GM10847 (cell line): Measurements from ENCODE around the gene GASK1A.

Experiments used
- POLR2A ChIP-seq: IDR thresholded peaks from 2 replicates; pipeline ENCODE4 v1.6.1; 2011; ENCODE audit not compliant: insufficient read length; ENCODE audit errors: extremely low read depth

Gene GASK1A

DNA sequence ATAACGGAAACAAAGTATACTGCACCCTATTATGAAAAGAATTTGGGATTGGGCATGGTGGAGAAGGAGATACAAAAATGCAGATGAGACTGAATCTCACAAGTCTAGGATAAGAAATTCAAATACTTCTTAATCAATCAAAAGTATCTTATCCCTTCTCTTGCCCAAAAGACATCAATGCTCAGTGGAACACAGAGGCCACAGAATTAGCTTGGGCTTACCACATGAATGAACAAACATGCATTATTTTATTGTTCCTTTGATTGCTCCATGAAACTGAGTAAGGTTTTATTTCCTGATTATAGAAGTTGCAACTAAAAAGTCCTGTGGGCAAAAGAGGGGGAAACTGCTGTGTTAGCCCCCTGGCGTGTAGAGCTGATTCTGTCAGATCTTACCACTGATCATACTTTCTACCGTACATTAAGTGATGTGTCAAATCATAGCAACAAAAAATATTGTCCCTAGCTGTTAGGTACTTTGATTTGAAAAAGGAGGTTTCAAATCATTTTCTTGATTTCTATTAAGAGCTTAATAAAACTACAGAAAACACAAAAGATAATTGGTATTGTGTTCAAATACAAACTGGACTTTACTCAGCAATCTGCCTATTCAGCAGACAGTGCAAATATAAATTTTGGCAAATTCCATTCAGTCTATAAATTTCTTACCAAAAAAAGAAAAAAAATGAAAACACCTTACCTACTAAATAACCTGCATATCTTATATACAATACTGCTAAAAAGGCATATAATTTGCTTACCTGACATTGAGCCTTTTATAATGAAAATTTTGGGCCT is 7.9 kb upstream of the GASK1A start:
- no peak for TF ChIP-seq POLR2A

DNA sequence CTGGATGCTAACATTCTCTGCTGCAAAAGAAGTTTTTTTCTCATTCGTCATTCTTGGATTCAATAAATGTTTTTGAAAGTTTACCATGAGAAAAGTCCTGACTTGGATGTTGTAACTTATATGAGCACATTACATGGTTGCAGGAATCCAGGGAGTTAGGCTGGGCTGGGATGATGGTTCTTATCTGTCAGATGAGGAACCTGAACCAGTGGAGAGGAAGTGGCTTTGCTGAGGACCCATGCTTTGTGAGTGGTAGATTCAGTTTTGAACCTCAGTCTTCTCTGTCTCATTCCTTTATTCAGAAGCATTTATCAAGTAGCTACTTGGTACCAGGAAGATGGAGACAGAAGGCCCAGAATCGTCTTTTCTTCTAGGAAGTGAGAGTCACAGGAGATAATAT is 3.7 kb upstream of the GASK1A start:
- no peak for TF ChIP-seq POLR2A

DNA sequence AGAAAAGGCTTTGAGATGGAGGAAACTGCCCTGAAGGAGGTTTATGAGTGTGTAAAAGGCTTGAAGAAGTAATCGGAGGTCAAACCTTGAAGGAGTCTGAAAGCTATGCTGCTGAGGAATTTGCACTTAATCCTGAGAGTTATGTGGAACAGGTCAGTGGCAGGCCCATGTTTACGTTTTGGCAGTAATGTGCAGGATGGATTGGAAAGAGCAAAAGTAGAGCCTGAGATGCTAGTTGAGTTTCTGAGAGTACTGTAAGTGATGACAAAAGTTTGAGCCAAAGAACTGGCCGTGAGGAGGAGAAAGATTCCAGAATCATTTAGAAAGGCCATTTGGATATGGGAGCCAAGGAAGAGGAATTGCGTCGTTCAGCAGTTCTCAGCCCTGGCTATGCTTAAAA is 3.2 kb upstream of the GASK1A start:
- TF ChIP-seq POLR2A = no peak

DNA sequence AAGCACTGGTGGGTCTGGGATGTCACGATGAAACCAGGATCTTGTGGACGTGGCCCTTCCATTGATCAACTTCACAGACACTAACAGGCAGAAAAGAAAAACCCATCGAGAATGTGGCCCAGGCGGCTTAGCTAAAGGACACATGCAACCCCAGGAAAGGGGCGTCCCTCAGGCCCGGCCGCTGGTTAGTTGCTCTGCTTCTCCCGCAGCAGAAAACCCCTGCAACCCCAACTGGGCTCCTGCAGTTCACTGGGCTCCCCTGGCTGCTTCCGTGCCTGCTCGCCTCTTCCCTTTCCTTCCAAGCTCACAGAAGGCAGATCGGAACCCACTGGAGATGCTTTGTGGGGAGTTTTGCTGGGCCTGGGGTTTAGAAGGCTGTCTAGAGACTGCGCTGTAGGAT is 1.1 kb downstream of the GASK1A start:
- no peak for TF ChIP-seq POLR2A

DNA sequence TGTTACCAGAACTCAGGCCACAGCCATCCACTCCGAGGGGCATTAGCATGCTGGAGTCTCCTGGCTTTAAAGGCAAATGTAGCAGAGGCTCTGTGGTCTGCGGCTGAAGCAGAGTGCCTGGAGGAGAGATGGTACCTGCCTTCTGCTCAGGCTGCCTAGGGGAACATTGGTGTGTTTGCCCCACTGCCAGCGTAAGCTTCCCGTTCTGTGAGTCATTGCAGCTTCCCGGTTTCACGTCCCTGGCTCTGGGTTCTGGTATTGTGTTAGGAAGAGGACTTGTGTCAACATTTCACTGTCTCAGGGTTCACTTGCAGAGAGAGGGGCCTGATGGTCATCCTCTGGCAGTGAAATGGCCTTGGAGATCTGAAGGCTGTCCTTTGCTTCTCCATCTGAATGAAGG is 1.8 kb downstream of the GASK1A start:
- no peak for TF ChIP-seq POLR2A

DNA sequence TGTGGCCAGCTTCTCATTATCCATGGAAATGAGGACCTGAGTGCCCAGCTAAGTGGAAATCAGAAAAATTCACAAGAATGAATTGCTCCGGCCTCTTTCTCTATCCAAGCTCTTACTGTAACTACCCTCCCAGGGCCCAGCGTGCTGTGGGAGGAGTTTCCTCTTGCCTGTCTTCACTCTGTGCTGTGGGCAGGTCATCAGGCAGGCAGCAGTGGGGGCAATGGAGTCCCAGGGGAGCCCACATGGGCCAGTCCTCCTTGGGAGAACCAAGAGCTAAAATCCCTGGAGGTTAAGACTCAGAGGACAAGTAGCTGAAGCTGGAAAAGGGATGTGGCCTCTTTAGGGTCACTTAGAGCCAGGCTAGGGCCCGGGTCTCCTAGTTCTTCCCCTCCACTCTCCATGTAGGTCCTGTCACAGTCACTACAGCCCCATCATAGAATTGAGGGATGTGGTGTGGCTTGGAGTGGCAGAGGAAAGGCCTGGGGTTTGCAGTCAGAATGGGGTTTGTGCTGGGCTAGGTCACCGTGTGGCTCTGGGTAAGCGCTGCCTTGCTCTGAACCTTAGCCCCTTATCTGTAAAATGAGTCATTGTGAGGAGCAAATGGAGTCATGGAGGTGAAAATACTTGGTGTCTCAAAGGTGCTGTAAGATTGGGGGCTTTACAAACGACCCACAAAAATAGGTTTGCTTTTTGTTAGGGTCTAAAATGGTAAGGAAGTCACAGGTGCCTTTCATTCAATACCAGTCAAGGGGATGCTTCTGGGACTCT is 3.7 kb downstream of the GASK1A start:
- TF ChIP-seq POLR2A = no peak

DNA sequence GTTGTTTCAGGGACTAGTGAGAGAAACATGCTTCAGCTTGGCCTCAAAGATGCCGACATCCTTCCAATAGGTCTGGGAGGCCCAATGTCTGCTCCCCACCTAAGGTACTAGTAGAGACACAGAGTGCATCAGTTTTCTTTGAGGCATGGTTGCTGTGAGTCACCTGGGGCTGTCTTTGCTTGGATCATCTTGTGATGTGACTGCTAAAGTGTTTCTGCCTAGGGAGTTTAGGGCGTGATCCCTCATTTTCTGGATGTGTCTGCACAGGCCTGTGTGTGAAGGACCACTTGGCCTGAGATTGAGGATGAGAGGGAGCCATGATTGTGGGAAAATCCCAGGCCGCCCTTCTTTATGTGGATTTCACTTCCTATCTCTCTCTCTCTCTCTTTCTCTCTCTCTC is 4.8 kb downstream of the GASK1A start:
- TF ChIP-seq POLR2A = no peak

DNA sequence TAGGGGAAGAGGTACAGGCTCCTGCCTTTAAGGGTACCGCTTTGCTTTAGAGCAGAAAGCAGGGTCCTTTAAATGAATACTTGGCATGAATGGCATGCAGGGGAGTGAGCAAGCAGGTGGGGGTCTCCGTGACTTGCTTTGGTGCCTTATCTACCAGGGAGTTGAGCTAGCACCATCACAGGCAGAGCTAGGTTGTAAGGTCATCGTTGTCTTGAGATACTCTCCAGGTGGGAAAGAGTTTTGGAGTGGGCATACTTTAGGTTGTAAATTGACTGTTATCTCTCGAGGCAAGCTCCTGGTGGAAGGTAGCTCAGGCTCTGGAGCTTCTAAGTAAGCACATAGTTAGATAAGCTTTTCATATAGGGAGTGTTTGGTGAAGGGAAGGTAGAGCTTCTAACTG is 5.6 kb downstream of the GASK1A start:
- TF ChIP-seq POLR2A = no peak

DNA sequence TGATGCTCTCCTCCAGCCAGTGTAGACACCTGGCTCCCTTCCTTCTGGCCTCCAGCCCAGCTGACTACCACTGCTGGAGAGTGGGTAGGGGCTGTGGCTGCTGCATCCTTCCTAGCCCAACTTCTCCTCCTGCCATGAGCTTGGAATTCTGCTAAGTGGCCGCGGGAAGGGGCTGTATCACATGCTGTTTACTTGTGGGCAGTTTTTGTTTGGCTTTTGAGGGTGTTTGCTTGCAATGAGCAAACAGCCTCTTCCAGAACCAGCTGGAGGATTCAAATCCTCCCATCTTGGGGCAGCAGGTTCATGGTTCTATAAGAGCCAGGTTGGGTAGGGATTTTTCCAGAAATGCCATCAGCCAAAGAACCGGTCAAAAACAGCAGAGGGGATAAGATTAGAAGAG is 9.0 kb downstream of the GASK1A start:
- no peak for TF ChIP-seq POLR2A

DNA sequence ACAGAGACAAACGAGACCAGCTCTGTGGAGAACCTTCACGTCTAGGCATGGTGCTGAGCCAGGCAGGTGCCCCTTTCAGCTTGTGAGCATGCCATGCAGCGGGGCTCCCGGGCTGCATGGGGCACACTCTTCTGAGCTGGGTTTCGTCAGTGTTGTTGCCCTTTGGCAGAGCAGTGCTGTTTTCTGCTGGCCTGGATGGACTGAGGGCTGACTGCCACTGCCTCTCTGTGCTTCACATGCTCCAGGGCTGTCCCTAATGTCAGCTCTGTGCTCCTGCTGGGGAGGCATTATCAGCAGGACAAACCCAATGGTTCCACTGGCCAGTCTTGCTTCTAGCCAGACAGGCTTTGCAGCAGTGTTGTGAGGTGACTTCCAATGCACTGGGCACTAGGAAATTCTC is 9.5 kb downstream of the GASK1A start:
- TF ChIP-seq POLR2A = no peak

DNA sequence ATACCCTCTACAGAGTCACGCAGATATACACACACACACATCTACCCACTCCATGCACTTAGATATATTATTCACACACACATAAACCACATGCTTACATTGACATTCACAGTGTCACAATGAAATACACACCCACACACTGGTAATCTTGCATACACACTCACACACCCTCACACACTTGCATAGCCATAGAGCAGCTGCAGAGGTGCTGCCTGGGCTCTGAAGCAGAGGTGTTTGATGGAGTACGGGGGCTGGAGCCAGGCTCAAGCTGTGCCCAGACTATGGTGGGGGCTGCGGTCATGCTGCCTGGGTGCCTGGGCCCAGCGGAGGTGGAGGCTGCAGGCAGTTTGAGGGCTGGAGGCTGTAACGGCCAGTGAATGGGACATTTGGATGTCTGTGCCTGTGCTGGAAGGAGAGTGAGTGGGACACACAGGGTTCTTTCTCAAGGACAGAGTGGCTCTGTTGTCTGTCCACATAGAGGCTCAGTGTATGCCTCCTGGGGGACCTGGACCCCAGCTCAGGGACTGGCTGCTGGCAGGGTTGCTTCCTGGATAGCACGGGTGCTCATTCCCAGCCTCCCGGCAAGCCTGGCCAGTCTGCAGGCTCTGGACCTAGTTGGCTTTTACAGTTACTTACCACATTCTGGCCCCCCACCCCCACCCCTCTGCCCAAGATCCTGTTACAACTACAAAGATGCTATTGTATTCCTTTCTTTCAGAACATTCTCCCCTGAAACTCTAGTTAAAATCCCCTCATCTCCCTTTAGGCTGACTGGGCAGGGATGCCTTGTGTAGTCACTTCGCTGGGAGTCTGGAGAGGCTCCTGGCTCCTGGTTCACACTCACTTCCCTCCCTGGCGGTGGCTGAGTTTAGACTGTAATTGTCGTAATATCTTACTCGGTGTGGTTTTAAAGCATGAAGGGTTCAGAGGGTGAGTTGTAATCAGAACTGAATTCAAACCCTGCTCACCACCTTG is 12.5 kb downstream of the GASK1A start:
- TF ChIP-seq POLR2A = no peak

DNA sequence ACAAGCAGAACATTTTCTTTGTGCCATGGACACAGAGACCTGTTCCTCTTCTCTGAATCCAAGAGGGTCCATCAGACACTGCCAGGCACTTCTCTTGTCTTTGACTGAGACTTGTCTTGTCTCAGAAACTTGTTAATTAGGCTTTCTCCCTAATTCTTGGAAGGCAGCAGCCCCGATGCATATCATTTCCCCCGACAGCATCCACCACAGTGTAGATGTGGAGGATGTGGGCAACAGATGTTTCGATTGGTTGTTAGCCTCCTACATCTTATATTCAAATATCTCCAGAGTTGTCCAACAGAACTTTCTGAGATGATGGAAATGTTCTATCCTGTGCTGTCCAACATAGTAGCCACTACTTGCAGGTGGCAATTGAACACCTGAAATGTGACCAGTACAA is 15.5 kb downstream of the GASK1A start:
- no peak for TF ChIP-seq POLR2A

DNA sequence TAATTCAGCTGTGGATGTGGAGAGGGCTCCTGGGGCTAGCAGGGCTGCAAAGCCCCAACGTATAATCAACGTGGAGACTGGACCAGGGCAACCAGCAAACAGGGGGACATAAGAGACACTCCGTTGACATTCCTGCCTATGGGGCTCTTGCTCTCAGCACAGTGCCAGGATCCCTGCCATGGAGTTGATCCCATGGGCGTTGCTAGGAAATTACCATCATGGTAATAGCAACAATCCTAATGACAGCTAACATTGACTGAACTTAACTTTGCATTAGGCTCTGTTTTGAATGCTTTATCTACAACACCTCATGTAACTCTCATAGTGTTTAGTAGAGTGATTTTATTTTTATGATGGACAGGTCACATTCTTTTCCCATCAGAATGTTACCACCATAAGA is 16.9 kb downstream of the GASK1A start:
- no peak for TF ChIP-seq POLR2A

DNA sequence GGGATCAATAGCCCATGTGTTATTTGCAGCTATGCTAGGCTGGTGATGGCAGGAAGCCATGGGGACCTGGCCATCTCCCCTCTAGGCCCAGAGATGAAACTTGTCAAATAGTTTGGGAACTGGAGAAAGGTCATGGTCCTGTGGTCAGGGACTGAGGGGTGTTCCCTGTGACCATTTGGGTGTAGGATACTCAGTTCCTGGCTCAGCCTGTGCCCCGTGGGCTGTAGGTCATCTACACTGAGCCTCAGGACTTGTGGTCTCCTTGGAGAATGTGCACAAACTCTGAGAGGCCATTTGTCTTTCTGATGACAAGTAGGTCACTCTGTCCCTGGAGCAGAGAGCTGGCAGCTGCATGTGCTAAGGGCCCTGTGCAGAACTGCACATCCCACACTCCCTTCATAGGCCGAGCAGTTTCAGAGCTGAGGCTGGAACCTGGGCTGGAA is 17.5 kb downstream of the GASK1A start:
- no peak for TF ChIP-seq POLR2A

DNA sequence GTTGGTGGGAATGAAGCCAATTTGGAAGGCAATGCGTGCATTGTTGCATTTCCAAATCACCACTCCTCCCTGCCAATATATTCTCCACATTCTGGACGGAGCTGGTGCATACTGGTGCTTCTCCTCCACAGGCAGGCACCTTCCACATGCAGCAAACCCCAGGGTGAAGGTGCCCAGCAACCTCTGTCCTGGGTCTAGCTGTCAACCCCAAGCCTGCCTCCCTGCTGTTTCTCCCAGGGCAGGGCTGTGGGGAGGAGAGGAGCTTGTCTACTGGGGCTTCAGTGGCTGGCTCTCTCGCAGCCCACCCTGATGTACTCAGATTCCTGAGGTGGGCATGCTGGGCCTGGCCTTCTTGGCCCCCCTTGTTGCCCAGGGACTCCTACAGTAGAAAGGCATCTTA is 20.1 kb downstream of the GASK1A start:
- no peak for TF ChIP-seq POLR2A
